Measurements from ENCODE around the gene LMAN1.

The LMAN1 gene

DNA sequence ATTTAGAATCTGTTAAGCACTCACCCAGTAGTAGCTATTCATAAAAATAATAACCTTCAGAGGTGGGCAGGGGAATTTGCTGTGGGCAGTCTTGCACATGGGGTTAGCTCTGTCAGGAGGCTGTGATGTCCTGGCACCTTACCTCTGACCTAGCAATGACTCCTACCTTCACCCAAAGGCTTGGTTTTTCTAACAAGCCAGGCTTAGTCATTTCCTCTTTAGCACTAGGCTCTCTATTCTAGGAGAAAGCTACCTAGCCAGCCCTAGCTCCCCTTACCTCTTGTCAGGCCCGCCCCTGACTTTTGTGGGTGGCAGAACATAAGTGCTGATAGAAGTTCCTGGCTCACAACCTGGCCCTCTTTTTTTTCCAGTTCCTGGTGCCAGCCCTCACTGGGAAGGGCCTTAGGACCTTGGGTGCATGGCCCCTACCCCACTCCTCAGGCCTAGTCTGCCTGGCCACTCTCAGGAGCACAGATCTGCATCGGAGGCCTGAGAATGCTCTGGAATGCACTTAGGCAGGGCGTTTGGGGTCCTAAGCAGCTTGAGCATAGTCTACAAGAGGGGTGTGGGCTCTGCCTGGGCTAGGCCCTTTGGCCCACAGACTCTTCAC is 58.3 kb downstream of the LMAN1 start:
- no peak for DNase-seq

DNA sequence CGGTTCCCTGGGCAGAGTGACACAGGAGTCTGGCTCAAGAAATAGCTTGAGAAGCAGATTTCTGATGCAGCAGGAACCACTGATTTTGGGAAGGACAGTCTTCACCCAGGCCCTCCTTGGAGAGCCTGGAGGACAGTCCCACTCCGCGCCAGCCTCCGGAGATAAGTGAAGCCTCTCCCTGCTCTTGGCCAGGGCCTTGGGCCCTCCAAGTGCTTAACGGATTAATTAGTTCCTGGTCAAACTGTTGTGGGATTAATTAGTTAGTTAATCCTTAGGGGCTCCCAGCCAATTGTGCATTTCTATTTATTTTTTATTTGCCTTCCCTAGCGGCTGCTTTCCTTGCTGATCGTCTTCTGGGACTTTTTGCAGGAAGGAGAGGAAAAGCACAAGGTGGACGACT is 60.2 kb downstream of the LMAN1 start:
- no peak for DNase-seq

DNA sequence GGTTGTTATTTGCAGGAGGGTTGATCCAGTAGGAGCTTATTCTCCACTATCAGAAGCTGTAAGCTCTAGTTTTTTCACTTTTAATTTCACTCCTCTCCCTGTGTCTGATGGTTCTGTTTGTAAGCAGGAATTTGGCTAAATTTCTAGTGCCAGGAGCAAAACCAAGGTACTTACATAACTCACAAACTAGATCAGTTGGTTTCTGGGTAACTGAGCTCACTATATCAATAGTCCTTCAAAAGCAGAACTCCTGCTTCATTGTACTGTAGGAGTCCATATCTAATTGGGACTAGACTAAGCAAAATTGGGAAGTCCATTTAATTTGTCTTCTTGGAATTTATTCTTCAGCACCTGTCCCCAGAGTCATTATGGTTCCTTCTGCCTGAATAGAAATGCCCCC is 65.7 kb downstream of the LMAN1 start:
- DNase-seq: no peak

DNA sequence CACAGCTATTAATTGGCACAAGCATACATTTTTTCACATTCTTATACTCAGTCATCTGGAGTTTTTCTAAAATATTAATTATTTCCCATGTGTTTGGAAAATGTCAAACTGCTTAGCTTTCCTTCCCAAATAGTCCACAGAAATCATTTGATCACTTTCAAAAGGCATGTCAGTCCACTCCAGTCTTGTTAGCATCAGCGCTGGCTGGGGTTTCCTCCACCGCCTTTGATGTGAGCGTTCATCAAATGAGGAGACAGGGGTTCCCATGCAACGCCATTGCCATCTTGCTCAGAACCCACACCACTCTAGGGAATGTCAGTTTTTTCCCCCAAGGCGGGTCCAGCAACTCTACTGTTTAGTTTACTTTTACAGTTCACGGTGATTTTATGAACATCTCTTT is 72.7 kb downstream of the LMAN1 start:
- DNase-seq: no peak

DNA sequence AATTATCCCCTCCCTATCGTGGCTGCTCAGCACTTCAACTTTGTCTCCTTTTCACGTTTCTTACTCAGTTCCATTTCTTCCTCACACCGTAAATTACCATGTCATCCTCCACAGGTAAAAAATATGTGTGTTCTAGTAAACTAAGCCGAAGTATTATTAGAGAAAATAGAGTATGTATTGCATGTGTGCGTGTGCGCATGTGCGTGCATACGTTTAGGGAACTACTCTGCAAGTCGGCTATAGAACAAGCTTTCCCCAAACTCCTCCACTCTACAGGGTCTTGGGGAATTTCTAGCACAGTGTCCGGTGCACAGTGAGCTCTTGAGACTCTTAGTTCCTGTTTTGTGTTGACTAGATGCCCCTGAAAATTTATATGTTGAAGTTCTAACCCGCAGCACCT is 76.7 kb downstream of the LMAN1 start:
- DNase-seq: no peak

DNA sequence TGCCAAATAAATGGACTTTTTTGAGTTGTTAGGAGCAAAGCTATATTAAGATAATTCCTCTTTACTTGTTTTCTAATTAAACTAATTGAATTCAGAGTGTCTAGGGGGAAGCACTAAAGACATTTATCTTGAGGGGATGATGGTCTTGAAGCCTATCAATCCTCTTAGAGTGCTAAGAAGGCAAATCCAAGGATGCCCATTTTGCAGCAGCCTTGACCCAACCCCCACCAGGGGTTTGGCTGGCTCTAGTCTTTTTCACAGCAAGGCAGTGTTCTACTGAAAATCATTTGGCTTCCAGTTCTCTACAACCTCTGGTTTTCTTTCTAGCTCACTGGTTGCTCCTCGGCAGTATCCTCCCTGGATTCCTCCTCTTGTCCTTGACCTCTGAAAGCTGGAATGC is 79.3 kb downstream of the LMAN1 start:
- no peak for DNase-seq

DNA sequence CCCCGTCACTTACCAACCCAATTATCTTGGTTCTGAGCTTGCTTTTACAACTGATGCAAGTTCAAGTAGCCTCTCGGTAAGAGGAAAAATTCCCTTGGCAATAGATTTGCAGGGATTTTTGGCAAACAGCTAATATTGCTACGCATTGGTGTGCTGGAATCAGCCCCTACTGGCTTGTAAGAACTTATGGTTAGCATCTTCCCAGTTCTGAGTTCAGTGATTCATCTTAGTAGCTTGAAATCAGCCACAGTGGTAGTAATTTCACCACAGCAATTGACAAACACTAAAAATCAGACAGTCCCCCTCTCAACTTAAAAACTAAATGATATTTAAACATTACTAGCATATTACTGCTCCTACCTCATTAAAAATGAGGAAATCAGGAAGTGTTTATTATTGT is 79.9 kb downstream of the LMAN1 start:
- DNase-seq: no peak

DNA sequence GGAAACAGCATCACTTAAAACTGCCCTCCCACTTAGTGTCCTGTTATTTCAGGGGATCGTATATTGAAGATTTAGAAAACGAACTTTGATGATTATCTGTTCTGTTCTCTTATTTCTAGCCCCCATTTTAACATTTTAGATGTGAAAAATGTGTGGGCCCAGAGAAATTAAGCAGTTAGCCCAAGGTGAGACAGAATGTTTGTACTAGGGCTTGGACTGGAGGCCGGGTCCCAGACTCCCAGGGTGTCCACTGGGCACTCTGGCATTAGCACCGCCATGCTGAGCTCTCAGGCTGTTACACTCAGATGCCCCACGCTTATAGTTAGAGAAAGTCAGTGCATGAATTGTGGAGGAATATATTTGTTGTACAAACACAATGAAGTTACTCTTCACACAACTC is 80.3 kb downstream of the LMAN1 start:
- DNase-seq: no peak

Data from NCI-H1105 (cell line).